A549 (cell line): ENCODE results near the gene CTNNA1.

Experiments
- CTCF ChIP-seq: fragments of >200 bp; sonication (Bioruptor Twin); formaldehyde crosslinking; IDR thresholded peaks from 3 replicates; pipeline ENCODE4 v1.5.1; 2016
- EP300 ChIP-seq, 2 experiments: fragments of >200 bp; sonication (Bioruptor Twin); formaldehyde crosslinking; IDR thresholded peaks; 2 replicates in 1 of 2; 3 replicates in 1 of 2; pipeline ENCODE4 v1.6.1; 2016 to 2017
- REST ChIP-seq: fragments of 200-600 bp; sonication (generic); IDR thresholded peaks from 2 replicates; pipeline ENCODE4 v1.6.1; 2016; ENCODE audit warnings: antibody characterized with exemption, mild to moderate bottlenecking, moderate library complexity

GRCh38 chr5:138725153-138725817 is 27.9 kb upstream of the CTNNA1 start:
- TF ChIP-seq EP300 (IDR thresholded peaks at IDR 0.05): no peak
- no peak for TF ChIP-seq CTCF
- no peak for TF ChIP-seq REST
